Subcutaneous adipose tissue (tissue), 4 donors: Measurements from ENCODE around the gene EEF1E1. TPM values are rescaled to one million over a fixed set of nuclear protein-coding genes. Genes with fewer than 3 reads are reported as not detected.

Source experiments
- total RNA-seq, 4 donors: library from RNA; depleted of rRNA; stranded (reverse); fragments of >200 nt; gene quantifications; one replicate each; pipeline ENCODE4 v1.1.0, GENCODE V29; 2016
- TF ChIP-seq, protein P1 (sequence below): fragments of 450-650 bp; IDR thresholded peaks from one replicate; pipeline ENCODE4 v1.5.1; 2016; ENCODE audit warnings: low read depth, mild to moderate bottlenecking, control low read depth, antibody characterized with exemption, moderate library complexity

EEF1E1 gene
- total RNA-seq, 4 donors from 2014 or later = 14.3 to 28.0 (median 20.1) TPM

DNA sequence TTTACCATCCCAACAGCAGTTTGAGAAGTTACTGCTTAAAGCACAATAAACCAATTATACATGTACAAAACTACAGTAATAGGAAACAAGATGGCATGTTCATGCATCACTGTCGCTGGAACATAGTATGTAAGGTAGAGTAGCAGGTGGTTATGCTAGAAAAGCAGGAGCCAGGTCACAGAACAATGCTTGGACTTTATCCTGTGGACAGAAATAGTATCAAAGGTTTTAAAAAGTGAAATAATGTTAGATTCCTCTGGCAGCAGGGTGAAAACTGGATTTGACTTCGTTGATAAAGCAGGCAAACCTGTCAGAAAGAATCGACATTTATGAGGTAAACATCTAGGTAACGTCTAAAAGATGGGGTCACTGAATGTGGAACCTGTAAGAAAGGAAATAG, 40.6 kb downstream of the EEF1E1 start:
- TF ChIP-seq, protein P1, sequence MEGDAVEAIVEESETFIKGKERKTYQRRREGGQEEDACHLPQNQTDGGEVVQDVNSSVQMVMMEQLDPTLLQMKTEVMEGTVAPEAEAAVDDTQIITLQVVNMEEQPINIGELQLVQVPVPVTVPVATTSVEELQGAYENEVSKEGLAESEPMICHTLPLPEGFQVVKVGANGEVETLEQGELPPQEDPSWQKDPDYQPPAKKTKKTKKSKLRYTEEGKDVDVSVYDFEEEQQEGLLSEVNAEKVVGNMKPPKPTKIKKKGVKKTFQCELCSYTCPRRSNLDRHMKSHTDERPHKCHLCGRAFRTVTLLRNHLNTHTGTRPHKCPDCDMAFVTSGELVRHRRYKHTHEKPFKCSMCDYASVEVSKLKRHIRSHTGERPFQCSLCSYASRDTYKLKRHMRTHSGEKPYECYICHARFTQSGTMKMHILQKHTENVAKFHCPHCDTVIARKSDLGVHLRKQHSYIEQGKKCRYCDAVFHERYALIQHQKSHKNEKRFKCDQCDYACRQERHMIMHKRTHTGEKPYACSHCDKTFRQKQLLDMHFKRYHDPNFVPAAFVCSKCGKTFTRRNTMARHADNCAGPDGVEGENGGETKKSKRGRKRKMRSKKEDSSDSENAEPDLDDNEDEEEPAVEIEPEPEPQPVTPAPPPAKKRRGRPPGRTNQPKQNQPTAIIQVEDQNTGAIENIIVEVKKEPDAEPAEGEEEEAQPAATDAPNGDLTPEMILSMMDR = no peak

DNA sequence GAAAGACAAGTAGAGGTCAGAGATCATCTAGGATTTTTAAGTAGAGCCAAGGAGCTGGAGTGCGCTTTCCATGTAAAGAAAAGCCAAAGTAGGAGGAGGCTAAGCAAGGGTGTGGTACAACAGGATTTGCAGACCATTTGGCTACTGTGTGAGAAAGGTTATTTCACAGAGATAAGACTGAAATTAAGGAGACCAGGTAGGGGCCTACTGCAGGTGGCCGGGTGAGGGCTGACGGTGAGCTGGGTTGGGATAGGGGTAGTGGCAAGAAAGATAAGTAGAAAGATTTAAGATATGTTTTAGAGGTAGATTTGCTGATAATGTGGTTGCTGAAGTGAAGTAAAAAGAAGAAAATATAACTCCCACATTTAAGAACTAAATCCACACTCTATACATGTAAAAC, 42.0 kb downstream of the EEF1E1 start:
- TF ChIP-seq, protein P1 = no peak

DNA sequence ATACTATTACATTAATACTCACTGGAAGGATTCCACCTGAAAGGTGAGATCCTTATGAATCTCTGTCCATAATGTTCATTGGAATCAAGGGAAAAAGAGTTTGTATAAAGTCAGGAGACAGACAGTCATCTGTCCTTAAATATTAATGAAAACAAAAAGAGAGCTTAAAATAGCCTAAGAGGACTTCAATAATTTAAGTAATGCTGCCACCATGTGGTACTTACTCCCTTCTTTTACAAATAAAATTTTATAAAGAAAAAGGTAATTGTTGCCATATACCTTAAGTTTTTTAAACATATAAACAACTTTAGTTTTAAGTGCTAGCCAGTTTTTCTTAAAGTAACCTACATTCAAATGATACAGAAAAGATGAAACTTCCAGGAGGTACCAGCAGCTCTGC, 43.2 kb downstream of the EEF1E1 start:
- TF ChIP-seq, protein P1 = no peak

DNA sequence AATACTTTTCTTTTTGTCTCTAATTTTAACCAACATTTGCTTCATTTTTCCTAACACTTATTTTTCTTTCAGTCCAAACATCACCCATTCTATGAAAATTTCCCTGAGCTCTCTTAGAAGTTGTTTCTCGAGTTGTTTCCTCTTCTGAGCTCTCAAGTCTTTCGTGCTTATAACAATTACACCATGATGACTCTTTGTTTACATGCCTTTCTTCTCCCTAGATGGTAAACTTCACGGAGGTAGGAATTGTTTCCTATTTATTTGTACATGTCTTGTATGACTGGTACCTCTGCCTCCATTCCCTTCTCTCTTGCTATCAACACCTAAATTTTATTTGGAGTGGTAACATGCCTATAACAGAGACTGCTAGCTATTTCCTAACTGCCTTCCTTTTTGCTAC, 44.6 kb downstream of the EEF1E1 start:
- TF ChIP-seq, protein P1 = no peak

DNA sequence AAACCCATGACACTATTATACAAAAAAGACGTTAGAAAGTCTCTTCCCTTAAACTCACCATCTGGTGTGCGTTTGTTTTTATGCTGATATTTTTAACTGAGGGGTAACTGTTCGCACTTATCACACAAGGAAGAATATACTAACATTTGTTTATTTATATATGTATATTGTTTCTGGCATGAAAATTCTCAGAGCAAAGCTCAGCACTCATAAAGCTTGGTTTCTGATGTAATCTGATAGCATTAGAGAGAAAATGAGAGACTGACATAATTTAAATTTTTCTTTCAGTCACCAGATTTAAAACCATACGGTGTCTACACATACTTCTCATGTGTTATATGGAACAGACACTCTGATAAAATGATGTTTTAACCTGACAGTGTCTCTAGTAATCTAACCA, 45.1 kb downstream of the EEF1E1 start:
- TF ChIP-seq, protein P1 = no peak

DNA sequence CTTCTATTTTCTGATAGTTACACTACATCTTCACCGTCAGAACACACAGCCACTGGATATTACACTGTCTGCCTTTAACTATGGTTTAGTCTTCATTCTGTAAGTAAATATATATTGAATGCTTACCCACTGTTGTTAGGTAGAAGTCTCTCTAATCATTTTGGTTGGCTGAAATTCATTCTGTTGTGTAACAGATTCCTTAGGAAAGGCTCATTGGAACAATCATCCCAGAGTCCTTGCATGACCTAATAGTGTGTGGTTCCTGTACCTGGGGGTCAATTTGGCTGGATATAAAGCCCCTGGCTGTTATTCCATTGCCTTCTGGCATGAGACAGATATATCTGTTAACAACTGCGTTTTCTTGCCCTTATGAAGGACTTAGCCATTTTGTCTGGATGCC, 48.1 kb downstream of the EEF1E1 start:
- TF ChIP-seq, protein P1 = no peak

DNA sequence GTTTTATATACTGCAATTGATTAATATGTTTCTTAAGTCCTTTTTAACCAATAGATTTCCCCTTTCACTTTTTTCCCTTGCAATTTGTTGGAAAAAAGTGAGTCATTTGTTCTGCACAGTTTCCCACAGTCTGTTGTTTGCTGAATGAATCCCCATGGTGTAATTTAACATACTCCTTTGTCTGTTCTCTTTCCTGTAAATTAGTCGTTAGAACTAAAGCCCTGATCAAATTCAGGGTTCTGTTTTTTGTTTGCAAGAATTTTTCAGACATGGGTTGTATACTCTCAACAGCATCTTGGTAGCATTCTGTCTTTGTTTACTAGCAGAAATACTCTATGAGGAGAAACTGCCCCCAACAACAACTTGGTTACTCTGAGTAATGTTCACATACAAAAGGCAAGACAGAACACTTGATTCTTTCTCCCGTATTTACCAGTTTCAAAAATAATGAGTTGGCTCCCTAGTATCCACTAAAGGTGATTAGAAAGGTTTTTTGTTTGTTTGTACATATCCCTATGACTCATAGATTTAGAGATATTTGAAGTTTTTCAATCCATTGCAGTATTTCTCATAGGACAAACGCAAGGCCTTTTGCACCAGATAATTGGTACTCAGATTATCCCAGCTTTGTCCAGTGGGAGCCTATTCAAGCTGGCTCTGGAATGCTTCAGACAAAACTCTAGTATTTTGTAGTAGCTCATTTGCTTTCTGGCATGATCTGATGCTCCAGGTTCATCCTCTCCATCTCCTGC, 54.6 kb downstream of the EEF1E1 start:
- TF ChIP-seq, protein P1 = no peak
